ENCODE data around the gene DSCAM.

DNA sequence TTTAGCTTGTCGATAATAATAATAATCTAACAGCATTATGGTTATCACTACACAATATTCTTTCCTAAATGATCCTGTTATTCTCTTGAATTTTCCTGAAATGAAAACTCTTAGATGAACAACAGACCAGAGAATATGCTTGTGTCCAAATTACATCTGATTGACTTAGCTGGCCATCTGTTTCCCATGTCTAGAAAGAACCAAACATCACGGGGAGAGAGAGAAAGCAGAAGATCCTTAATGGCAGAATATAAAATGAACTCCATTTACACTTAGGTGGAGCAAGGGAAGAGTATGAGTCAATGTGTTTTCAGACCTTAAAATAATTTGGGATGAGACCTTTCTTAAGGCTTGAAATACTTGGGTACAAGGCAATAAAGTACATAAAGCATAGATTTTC, 162.2 kb downstream of the DSCAM start:
- TF ChIP-seq POLR2AphosphoS5 (IDR thresholded peaks at IDR 0.05; ENCODE audit: insufficient read depth, low read depth, low read length): no peak
- no peak for TF ChIP-seq POLR2A (IDR thresholded peaks at IDR 0.05; ENCODE audit: low read depth, low read length)
- TF ChIP-seq, protein P1, sequence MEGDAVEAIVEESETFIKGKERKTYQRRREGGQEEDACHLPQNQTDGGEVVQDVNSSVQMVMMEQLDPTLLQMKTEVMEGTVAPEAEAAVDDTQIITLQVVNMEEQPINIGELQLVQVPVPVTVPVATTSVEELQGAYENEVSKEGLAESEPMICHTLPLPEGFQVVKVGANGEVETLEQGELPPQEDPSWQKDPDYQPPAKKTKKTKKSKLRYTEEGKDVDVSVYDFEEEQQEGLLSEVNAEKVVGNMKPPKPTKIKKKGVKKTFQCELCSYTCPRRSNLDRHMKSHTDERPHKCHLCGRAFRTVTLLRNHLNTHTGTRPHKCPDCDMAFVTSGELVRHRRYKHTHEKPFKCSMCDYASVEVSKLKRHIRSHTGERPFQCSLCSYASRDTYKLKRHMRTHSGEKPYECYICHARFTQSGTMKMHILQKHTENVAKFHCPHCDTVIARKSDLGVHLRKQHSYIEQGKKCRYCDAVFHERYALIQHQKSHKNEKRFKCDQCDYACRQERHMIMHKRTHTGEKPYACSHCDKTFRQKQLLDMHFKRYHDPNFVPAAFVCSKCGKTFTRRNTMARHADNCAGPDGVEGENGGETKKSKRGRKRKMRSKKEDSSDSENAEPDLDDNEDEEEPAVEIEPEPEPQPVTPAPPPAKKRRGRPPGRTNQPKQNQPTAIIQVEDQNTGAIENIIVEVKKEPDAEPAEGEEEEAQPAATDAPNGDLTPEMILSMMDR (IDR thresholded peaks at IDR 0.05; ENCODE audit: extremely low read depth in 1 of 2, insufficient read depth in 1 of 2, low read depth in 1 of 2, low read length in 2 of 2): no peak
- TF ChIP-seq, protein P2, sequence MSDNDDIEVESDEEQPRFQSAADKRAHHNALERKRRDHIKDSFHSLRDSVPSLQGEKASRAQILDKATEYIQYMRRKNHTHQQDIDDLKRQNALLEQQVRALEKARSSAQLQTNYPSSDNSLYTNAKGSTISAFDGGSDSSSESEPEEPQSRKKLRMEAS (IDR thresholded peaks at IDR 0.05; ENCODE audit: insufficient read depth, insufficient read length): no peak
